GM21367 (cell line): Measurements from ENCODE around the gene LY6G6C.

ENCODE experiments used
- ATAC-seq: cut with Tn5 transposase; IDR thresholded peaks from one replicate; pipeline ENCODE4 v1.9.1; 2021; ENCODE audit not compliant: unreplicated experiment

The LY6G6C gene

GRCh38 chr6:31687321-31687720 is 34.2 kb downstream of the LY6G6C start:
- ATAC-seq = no peak

- ATAC-seq = no peak
These were observed 35.1 kb downstream of the LY6G6C start for GRCh38 chr6:31686483-31686882.

- no peak for ATAC-seq
These were observed 38.0 kb downstream of the LY6G6C start for GRCh38 chr6:31683591-31683990.

- ATAC-seq = no peak
These were observed 40.3 kb downstream of the LY6G6C start for GRCh38 chr6:31681135-31681671.

- ATAC-seq = no peak
These were observed 41.1 kb downstream of the LY6G6C start, which contains the start of gene LY6G5C for GRCh38 chr6:31680226-31681134. Gene LY6G5C, minus strand, starts transcription at chr6:31681067. Its CDS starts 694 bp downstream, at chr6:31680373.

GRCh38 chr6:31677955-31678354 is 43.6 kb downstream of the LY6G6C start:
- no peak for ATAC-seq

- no peak for ATAC-seq
These were observed 44.6 kb downstream of the LY6G6C start for GRCh38 chr6:31676904-31677303.

GRCh38 chr6:31676322-31676903 is 45.1 kb downstream of the LY6G6C start:
- no peak for ATAC-seq

- no peak for ATAC-seq
These were observed 51.9 kb downstream of the LY6G6C start, which contains the start of gene LY6G5B for GRCh38 chr6:31669676-31670075. Gene LY6G5B, plus strand, starts transcription at chr6:31669976. Its CDS starts 975 bp downstream, at chr6:31670951.
